HepG2 (cell line): ENCODE measurements around the gene LITAF. TPM values are rescaled to one million over a fixed set of nuclear protein-coding genes. Genes with fewer than 3 reads are reported as not detected.

Experiments
- ATAC-seq: fragments of 200-7000 bp; cut with Tn5 transposase; 3 replicates; pipeline ENCODE4 v1.9.1; 2020; ENCODE audit warnings: mild to moderate bottlenecking, moderate library complexity
- BruUV-seq: library from RNA; stranded (reverse); fragments of 400-500 nt; replicated peaks from 2 replicates; lab custom pipeline; 2021; lab: Mats Ljungman, UMichigan
- CTCF ChIA-PET: fragments of 300-600 bp; formaldehyde crosslinking; extraction: SDS; loops from one replicate; lab custom pipeline; 2021; ENCODE audit warnings: low total read pairs, inconsistent platforms, low intra/inter-chr PET ratio; lab: Yijun Ruan, JAX
- POLR2A ChIA-PET: fragments of 350-600 bp; sonication (Branson Sonifier 250); formaldehyde crosslinking; loops from one replicate; lab custom pipeline; 2020; ENCODE audit warnings: antibody characterized with exemption, inconsistent platforms; lab: Yijun Ruan, JAX
- DNase-seq: peaks from one replicate; pipeline ENCODE4 v3.0.0-alpha.2; 2015; ENCODE audit warnings: low spot score
- FAIRE-seq: peaks from 3 replicates; lab custom pipeline; 2011; peaks lifted over from hg19 to GRCh38; lab: Jason Lieb, UNC
- H2AFZ ChIP-seq: one replicate; pipeline ENCODE4 v1.6.1; 2011; ENCODE audit warnings: low read length, inconsistent platforms
- H3K27ac ChIP-seq: fragments of 300-600 bp; 3 replicates; pipeline ENCODE4 v1.8.0; 2011; ENCODE audit warnings: mixed run types, mild to moderate bottlenecking, mixed read lengths, low read length, inconsistent platforms; ENCODE audit not compliant: insufficient read depth; ENCODE audit errors: extremely low read length
- H3K27me3 ChIP-seq, 2 experiments: fragments of 200-600 bp in 1 of 2; 2 replicates in 1 of 2; 3 replicates in 1 of 2; pipeline versions ENCODE4 v1.6.0 to v1.8.0; 2011; ENCODE audit warnings: low read length in 2 of 2, mild to moderate bottlenecking in 2 of 2, moderate library complexity in 2 of 2, inconsistent platforms in 1 of 2; ENCODE audit not compliant: insufficient read depth in 2 of 2, control insufficient read depth in 1 of 2
- H3K36me3 ChIP-seq, 2 experiments: fragments of 200-600 bp in 1 of 2; replicated peaks in 1 of 2; 2 replicates in 1 of 2; 3 replicates in 1 of 2; pipeline versions ENCODE4 v1.5.1 to v1.8.0; 2011; ENCODE audit warnings: low read length in 2 of 2, inconsistent platforms in 1 of 2; ENCODE audit not compliant: insufficient read depth in 2 of 2, control insufficient read depth in 1 of 2
- H3K4me1 ChIP-seq: 2 replicates; pipeline ENCODE4 v1.5.1; 2012; ENCODE audit warnings: low read length, inconsistent platforms; ENCODE audit not compliant: insufficient read depth
- H3K4me2 ChIP-seq: 2 replicates; pipeline ENCODE4 v1.6.0; 2011; ENCODE audit warnings: low read depth, low read length, inconsistent platforms
- H3K4me3 ChIP-seq, 3 experiments: fragments of 200-600 bp in 1 of 3; sonication (generic), shearing (Covaris generic) in 1 of 3; replicated peaks in 1 of 3; 2 replicates each; pipeline ENCODE4 v1.5.1; 2011 to 2016; ENCODE audit warnings: low read length in 3 of 3, inconsistent platforms in 2 of 3, low read depth in 2 of 3, mild to moderate bottlenecking in 2 of 3, control low read depth in 1 of 3, mixed read lengths in 1 of 3; ENCODE audit not compliant: insufficient read depth in 1 of 3
- H3K79me2 ChIP-seq: one replicate; pipeline ENCODE4 v1.6.1; 2011; ENCODE audit warnings: low read length, inconsistent platforms; ENCODE audit not compliant: insufficient read depth
- H3K9ac ChIP-seq: 2 replicates; pipeline ENCODE4 v1.6.0; 2011; ENCODE audit warnings: mild to moderate bottlenecking, low read depth, low read length, inconsistent platforms; ENCODE audit not compliant: insufficient read depth
- H3K9me3 ChIP-seq: 2 replicates; pipeline ENCODE4 v1.5.1; 2012; ENCODE audit warnings: mild to moderate bottlenecking, low read length
- H4K20me1 ChIP-seq: 2 replicates; pipeline ENCODE4 v1.6.0; 2011; ENCODE audit warnings: inconsistent platforms, mild to moderate bottlenecking, low read length, moderate library complexity; ENCODE audit not compliant: insufficient read depth
- CHCHD3 ChIP-seq: sonication (generic); formaldehyde crosslinking; IDR thresholded peaks from 2 replicates; pipeline ENCODE4 v1.8.0; 2022; ENCODE audit warnings: mild to moderate bottlenecking, missing genetic modification reagents, moderate library complexity
- FOXC1 ChIP-seq: sonication (generic); formaldehyde crosslinking; IDR thresholded peaks from 2 replicates; pipeline ENCODE4 v1.8.0; 2022; ENCODE audit warnings: mild to moderate bottlenecking, missing genetic modification reagents, borderline replicate concordance
- MZF1 ChIP-seq: sonication (generic); formaldehyde crosslinking; IDR thresholded peaks from 2 replicates; pipeline ENCODE4 v1.8.1; 2023; ENCODE audit warnings: mild to moderate bottlenecking, missing genetic modification reagents, borderline replicate concordance
- PREB ChIP-seq: sonication (generic); formaldehyde crosslinking; IDR thresholded peaks from 2 replicates; pipeline ENCODE4 v1.4.0; 2020; ENCODE audit warnings: missing genetic modification reagents
- ZNF30 ChIP-seq: sonication (generic); formaldehyde crosslinking; IDR thresholded peaks from 2 replicates; pipeline ENCODE4 v1.5.0; 2020; ENCODE audit warnings: mild to moderate bottlenecking, missing genetic modification reagents
- WGBS: methylation state at CpG from one replicate; pipeline ENCODE4 v1.1.6; 2017; ENCODE audit warnings: low lambda C conversion rate; 5-methylcytosine and 5-hydroxymethylcytosine counted together
- in situ Hi-C: cut with HindIII; loops from 2 replicates; pipeline ENCODE4 v1.10.0; 2017; ENCODE audit warnings: low pct_unique_long_range_greater_than_20kb; ENCODE audit not compliant: extremely low pct_ligation_motif_present
- intact Hi-C: fragments of 100-400 bp; cut with micrococcal nuclease; formaldehyde crosslinking; loops from one replicate; pipeline ENCODE4 v1.10.0; 2022; ENCODE audit not compliant: unreplicated experiment
- polyA plus RNA-seq, 8 experiments: library from polyadenylated mRNA; depleted of rRNA in 3 of 8; stranded (reverse) in 7 of 8; unstranded in 1 of 8; fragments of >200 nt; fragmentation: Illumina TruSeq in 4 of 8; extraction: Trizol in 4 of 8; gene quantifications; 2 replicates each; pipeline versions ENCODE4 v1.2.1 to v1.2.3, GENCODE V29; 2011 to 2016; ENCODE audit warnings: low read depth in 4 of 8, missing spikeins in 1 of 8, mixed read lengths in 1 of 8; ENCODE audit not compliant: insufficient read depth in 1 of 8
- total RNA-seq, 5 experiments: library from RNA; depleted of rRNA; stranded (reverse); fragments of >200 nt; fragmentation: Illumina TruSeq; extraction: Trizol; gene quantifications; 2 replicates each; pipeline ENCODE4 v1.2.3, GENCODE V29; 2016; ENCODE audit warnings: low read depth in 1 of 5
- TF ChIP-seq, protein P1 (sequence below): sonication (generic); formaldehyde crosslinking; IDR thresholded peaks from 2 replicates; pipeline ENCODE4 v1.9.0; 2022; ENCODE audit warnings: low read depth, missing genetic modification reagents

LITAF gene
- total and polyA plus RNA-seq, 2 of the 13 experiments (the other 11 are each of a cell fraction or from before 2014, with no cell fraction given), result 80.1 to 141 TPM

DNA sequence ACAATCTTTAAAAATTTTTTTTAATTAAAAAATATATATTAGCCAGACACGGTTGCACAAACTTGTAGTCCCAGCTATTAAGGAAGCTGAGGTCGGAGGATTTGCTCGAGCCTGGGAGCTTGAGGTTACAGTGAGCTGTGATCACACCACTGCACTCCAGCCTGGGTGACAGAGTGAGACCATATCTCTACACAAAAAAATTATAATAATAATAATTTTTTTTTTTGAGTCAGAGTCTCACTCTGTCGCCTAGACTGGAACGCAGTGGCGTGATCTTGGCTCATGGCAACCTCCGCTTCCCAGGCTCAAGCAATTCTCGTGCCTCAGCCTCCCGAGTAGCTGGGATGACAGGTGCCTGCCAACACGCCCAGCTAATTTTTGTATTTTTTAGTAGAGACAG, 23.8 kb downstream of the LITAF start:
- ATAC-seq (no peak), DNase-seq (no peak)
- CTCF ChIA-PET, result no interaction called here
- Histone ChIP-seq H2AFZ (no peak overlapping the region), H3K79me2 (peaks cover 83% of the 10 kb centered on the region), H3K9me3 (no peaks in the 10 kb centered on the region)
- no TSS peak for BruUV-seq
- TF ChIP-seq, protein P1, sequence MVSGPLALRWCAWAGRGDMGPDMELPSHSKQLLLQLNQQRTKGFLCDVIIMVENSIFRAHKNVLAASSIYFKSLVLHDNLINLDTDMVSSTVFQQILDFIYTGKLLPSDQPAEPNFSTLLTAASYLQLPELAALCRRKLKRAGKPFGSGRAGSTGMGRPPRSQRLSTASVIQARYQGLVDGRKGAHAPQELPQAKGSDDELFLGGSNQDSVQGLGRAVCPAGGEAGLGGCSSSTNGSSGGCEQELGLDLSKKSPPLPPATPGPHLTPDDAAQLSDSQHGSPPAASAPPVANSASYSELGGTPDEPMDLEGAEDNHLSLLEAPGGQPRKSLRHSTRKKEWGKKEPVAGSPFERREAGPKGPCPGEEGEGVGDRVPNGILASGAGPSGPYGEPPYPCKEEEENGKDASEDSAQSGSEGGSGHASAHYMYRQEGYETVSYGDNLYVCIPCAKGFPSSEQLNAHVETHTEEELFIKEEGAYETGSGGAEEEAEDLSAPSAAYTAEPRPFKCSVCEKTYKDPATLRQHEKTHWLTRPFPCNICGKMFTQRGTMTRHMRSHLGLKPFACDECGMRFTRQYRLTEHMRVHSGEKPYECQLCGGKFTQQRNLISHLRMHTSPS (CRISPR knock-in tag), result no peak
- no peak for TF ChIP-seq PREB (CRISPR knock-in tag)
- TF ChIP-seq CHCHD3 (CRISPR knock-in tag), result no peak
- TF ChIP-seq MZF1 (CRISPR knock-in tag), result no peak
- no peak for TF ChIP-seq ZNF30 (CRISPR knock-in tag)
- TF ChIP-seq FOXC1, result no peak
- TF ChIP-seq, all 625 proteins: peak for 0
- no peak overlapping the region for H3K4me3 ChIP-seq
- WGBS, result 97% methylated on average over 10 of the region's 10 CpGs
- intact Hi-C loops, result no loop called here
- 0 out of 2 replicates have a peak overlapping the region, but pooled peaks have one; percentile 26 for H3K4me2 ChIP-seq
- POLR2A ChIA-PET, result interaction anchor here (1.2 kb wide), 1 partner anchor 13 kb away, joined by 8 read pairs; no protein-coding TSS in a partner anchor
- in situ Hi-C loops, result no loop called here
- H3K4me1 ChIP-seq, result peaks cover 63% of the 10 kb centered on the region
- no peak overlapping the region for H3K9ac ChIP-seq
- FAIRE-seq, result no peak
- peaks cover 19% of the 10 kb centered on the region; the same call in 1 of the 2 replicates for H4K20me1 ChIP-seq
- H3K36me3 ChIP-seq, result peaks cover 1 to 19% of the 10 kb centered on the region in 2 experiments; a peak in 3 of 5 replicates
- H3K27ac ChIP-seq, result no peak overlapping the region
- H3K27me3 ChIP-seq, result no peaks in the 10 kb centered on the region
